H1 (cell line): ENCODE data around the gene TMEM271. TPM values are rescaled to one million over a fixed set of nuclear protein-coding genes. Genes with fewer than 3 reads are reported as not detected.

Experiments used
- ATF2 ChIP-seq: IDR thresholded peaks from 2 replicates; pipeline ENCODE4 v1.6.1; 2012; ENCODE audit warnings: low read length, inconsistent platforms
- BACH1 ChIP-seq: IDR thresholded peaks from 2 replicates; pipeline ENCODE4 v1.6.1; 2012; ENCODE audit warnings: low read length, improper control_type of control experiment
- CHD7 ChIP-seq: fragments of 300-600 bp; sonication (generic); IDR thresholded peaks from 2 replicates; pipeline ENCODE4 v1.7.1; 2012; ENCODE audit warnings: low read length, moderate library complexity, mild to moderate bottlenecking, inconsistent platforms; ENCODE audit not compliant: insufficient replicate concordance
- EGR1 ChIP-seq: IDR thresholded peaks from 2 replicates; pipeline ENCODE4 v1.6.1; 2011; ENCODE audit warnings: low read depth, low read length, borderline replicate concordance
- GABPA ChIP-seq: IDR thresholded peaks from 2 replicates; pipeline ENCODE4 v1.6.1; 2011; ENCODE audit warnings: mild to moderate bottlenecking, low read length, moderate library complexity, borderline replicate concordance; ENCODE audit not compliant: insufficient read depth
- JUN ChIP-seq: IDR thresholded peaks from 2 replicates; pipeline ENCODE4 v1.6.1; 2011; ENCODE audit warnings: low read depth, mild to moderate bottlenecking, improper control_type of control experiment, low read length
- KDM4A ChIP-seq: IDR thresholded peaks from one replicate; pipeline ENCODE4 v1.7.1; 2012; ENCODE audit warnings: low read depth, mild to moderate bottlenecking, moderate library complexity, low read length, inconsistent platforms; ENCODE audit not compliant: severe bottlenecking
- MAFK ChIP-seq: IDR thresholded peaks from 2 replicates; pipeline ENCODE4 v1.6.1; 2012; ENCODE audit warnings: low read depth, mild to moderate bottlenecking, improper control_type of control experiment, low read length
- POLR2AphosphoS5 ChIP-seq: IDR thresholded peaks from 2 replicates; pipeline ENCODE4 v1.6.1; 2011; ENCODE audit warnings: low read depth, low read length
- SP1 ChIP-seq: IDR thresholded peaks from 2 replicates; pipeline ENCODE4 v1.6.1; 2011; ENCODE audit warnings: low read depth, low read length
- YY1 ChIP-seq: IDR thresholded peaks from 2 replicates; pipeline ENCODE4 v1.6.1; 2011; ENCODE audit warnings: low read depth, mild to moderate bottlenecking, low read length
- polyA plus RNA-seq, 7 experiments: library from polyadenylated mRNA; depleted of rRNA in 3 of 7; stranded (reverse) in 5 of 7; unstranded in 2 of 7; fragments of >200 nt in 5 of 7; fragments of 200-250 nt in 2 of 7; gene quantifications; 1 replicate in 5 of 7; 2 replicates in 1 of 7; 4 replicates in 1 of 7; pipeline versions ENCODE4 v1.2.1 to v1.2.3, GENCODE V29; 2011 to 2013; ENCODE audit warnings: missing spikeins in 2 of 7, mixed read lengths in 2 of 7
- total RNA-seq: library from RNA; stranded (reverse); fragmentation: NEBNext Ultra II Directional; extraction: Animal tissue kit (Norgen Biotek cat#: 25700); gene quantifications from 2 replicates; pipeline ENCODE4 v1.2.1, GENCODE V29; 2021

The TMEM271 gene
- total and polyA plus RNA-seq, 2 of the 8 experiments (the other 6 are each of a cell fraction or from before 2014, with no cell fraction given) = 0.08 to 0.35 TPM

- TF ChIP-seq CHD7 = no peak
- no peak for TF ChIP-seq BACH1
- no peak for TF ChIP-seq JUN
- TF ChIP-seq KDM4A = no peak
- TF ChIP-seq POLR2AphosphoS5 = no peak
- no peak for TF ChIP-seq YY1
- no peak for TF ChIP-seq SP1
- TF ChIP-seq MAFK = no peak
- no peak for TF ChIP-seq ATF2
- no peak for TF ChIP-seq GABPA
- no peak for TF ChIP-seq EGR1
Measured at GRCh38 chr4:583820-584219, 7.7 kb upstream of the TMEM271 start (continued).
